Ovary (tissue), 9 donors: ENCODE results near the gene CMIP. TPM values are rescaled to one million over a fixed set of nuclear protein-coding genes. Genes with fewer than 3 reads are reported as not detected.
A peak's percentile ranks its signal among the peaks of the same experiment; 100 is the strongest.

Experiments used
- DNase-seq, 5 donors: peaks; one replicate each; pipeline ENCODE4 v3.0.0-alpha.2; 2019 to 2020
- H3K27ac ChIP-seq, 2 donors: fragments of 200-600 bp; one replicate each; pipeline versions ENCODE4 v1.5.1 to v1.8.0; 2019 to 2022
- H3K27me3 ChIP-seq: fragments of 200-600 bp; one replicate; pipeline ENCODE4 v1.8.0; 2022
- H3K36me3 ChIP-seq: fragments of 200-600 bp; sonication (generic); one replicate; pipeline ENCODE4 v1.5.1; 2019
- H3K4me1 ChIP-seq: one replicate; pipeline ENCODE4 v1.8.1; 2013; ENCODE audit warnings: mild to moderate bottlenecking, moderate library complexity; ENCODE audit not compliant: insufficient read depth
- H3K4me3 ChIP-seq: fragments of 200-600 bp; sonication (generic); one replicate; pipeline ENCODE4 v1.5.1; 2017
- H3K9me3 ChIP-seq, 2 donors: fragments of 200-600 bp in 1 of 2; sonication (generic) in 1 of 2; one replicate each; pipeline versions ENCODE4 v1.5.1 to v1.8.1; 2013 to 2019; ENCODE audit warnings: mild to moderate bottlenecking in 1 of 2, moderate library complexity in 1 of 2
- EP300 ChIP-seq: sonication (generic); formaldehyde crosslinking; IDR thresholded peaks from one replicate; pipeline ENCODE4 v1.6.1; 2017; ENCODE audit warnings: antibody characterized with exemption
- POLR2A ChIP-seq: fragments of 450-650 bp; IDR thresholded peaks from one replicate; pipeline ENCODE4 v1.6.1; 2017; ENCODE audit warnings: antibody characterized with exemption, mild to moderate bottlenecking, moderate library complexity
- WGBS, 3 donors: extraction: QIAGEN DNeasy Blood & Tissue Kit in 1 of 3; methylation state at CpG; one replicate each; pipeline versions ENCODE4 v1.1.5 to v1.1.7; 2013 to 2017; 5-methylcytosine and 5-hydroxymethylcytosine counted together
- intact Hi-C, 4 donors: fragments of 100-400 bp; cut with DNase I; formaldehyde crosslinking; loops; one replicate each; pipeline versions ENCODE4 v1.11.0 to v1.15.1; 2022 to 2023
- polyA plus RNA-seq, 2 donors: library from polyadenylated mRNA; stranded (reverse); fragments of 200-250 nt in 1 of 2; fragments of 350-450 nt in 1 of 2; fragmentation: Illumina TruSeq in 1 of 2; extraction: RNeasy Lipid Tissue Mini Kit (QIAGEN cat#74804) in 1 of 2; gene quantifications; one replicate each; pipeline ENCODE4 v1.2.3, GENCODE V29; 2013 to 2014
- total RNA-seq, 7 donors: library from RNA; depleted of rRNA in 2 of 7; stranded (reverse); fragments of >200 nt in 2 of 7; fragmentation: NEBNext Ultra II Directional in 3 of 7; extraction: Animal tissue kit (Norgen Biotek cat#: 25700) in 3 of 7; gene quantifications; one replicate each; pipeline versions ENCODE4 v1.1.0 to v1.2.4, GENCODE V29; 2016 to 2023
- TF ChIP-seq, protein P1 (sequence below), 3 donors: fragments of 450-650 bp in 2 of 3; fragments of 200-600 bp in 1 of 3; IDR thresholded peaks; one replicate each; pipeline versions ENCODE4 v1.5.1 to v1.8.0; 2016 to 2022; ENCODE audit warnings: antibody characterized with exemption in 3 of 3, mild to moderate bottlenecking in 1 of 3
- donor health status: DM: no; HTN: no; CAD: no; lungs with moderate emphysema.
- donor health status: DM: no; HTN: no; CAD: no.
- donor health status: Bipolar disorder and iron deficiency.
- donor health status: DM: yes; HTN: yes; CAD: no.
- donor health status: DM: no; HTN: no; CAD: no.
- donor health status: DM: yes; HTN: yes; CAD: no.

Gene CMIP
- total and polyA plus RNA-seq, 9 donors = 19.4 to 68.2 (median 38.7) TPM

DNA sequence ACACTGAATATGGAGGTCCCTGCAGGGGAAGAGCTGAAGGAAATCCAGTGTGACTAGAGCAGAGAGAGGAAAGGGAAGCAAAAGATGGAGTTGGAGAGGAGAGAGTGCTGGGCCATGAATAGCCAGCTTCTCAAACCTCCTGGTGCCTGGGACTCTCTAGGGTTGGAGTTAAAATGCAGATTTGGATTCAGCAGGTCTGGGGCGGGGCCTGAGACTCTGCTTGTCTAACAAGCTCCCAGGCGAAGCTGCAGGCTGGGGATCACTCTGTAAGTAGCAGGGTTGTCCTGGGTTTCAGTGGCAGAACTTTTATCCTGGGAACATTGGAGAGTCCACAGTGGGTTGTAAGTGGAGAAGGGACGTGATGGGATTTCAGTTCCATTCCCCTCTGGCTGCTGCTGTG lies 231.1 kb downstream of the CMIP start:
- TF ChIP-seq POLR2A = no peak
- TF ChIP-seq, protein P1, sequence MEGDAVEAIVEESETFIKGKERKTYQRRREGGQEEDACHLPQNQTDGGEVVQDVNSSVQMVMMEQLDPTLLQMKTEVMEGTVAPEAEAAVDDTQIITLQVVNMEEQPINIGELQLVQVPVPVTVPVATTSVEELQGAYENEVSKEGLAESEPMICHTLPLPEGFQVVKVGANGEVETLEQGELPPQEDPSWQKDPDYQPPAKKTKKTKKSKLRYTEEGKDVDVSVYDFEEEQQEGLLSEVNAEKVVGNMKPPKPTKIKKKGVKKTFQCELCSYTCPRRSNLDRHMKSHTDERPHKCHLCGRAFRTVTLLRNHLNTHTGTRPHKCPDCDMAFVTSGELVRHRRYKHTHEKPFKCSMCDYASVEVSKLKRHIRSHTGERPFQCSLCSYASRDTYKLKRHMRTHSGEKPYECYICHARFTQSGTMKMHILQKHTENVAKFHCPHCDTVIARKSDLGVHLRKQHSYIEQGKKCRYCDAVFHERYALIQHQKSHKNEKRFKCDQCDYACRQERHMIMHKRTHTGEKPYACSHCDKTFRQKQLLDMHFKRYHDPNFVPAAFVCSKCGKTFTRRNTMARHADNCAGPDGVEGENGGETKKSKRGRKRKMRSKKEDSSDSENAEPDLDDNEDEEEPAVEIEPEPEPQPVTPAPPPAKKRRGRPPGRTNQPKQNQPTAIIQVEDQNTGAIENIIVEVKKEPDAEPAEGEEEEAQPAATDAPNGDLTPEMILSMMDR (IDR thresholded peaks at IDR 0.05) = no peak
- no peak for TF ChIP-seq EP300
- Histone ChIP-seq H3K27me3 (no peaks in the 10 kb centered on the region), H3K4me1 (peaks cover 29% of the 10 kb centered on the region), H3K36me3 (no peaks in the 10 kb centered on the region), H3K27ac (peak overlapping the region; percentile 33 to 42), H3K4me3 (no peak overlapping the region), H3K9me3 (no peaks in the 10 kb centered on the region)
- WGBS, 3 donors = 31 to 52% (median 44%) methylated on average over 3 of the region's 3 CpGs
- intact Hi-C loops = no loop called here
- DNase-seq = no peak

DNA sequence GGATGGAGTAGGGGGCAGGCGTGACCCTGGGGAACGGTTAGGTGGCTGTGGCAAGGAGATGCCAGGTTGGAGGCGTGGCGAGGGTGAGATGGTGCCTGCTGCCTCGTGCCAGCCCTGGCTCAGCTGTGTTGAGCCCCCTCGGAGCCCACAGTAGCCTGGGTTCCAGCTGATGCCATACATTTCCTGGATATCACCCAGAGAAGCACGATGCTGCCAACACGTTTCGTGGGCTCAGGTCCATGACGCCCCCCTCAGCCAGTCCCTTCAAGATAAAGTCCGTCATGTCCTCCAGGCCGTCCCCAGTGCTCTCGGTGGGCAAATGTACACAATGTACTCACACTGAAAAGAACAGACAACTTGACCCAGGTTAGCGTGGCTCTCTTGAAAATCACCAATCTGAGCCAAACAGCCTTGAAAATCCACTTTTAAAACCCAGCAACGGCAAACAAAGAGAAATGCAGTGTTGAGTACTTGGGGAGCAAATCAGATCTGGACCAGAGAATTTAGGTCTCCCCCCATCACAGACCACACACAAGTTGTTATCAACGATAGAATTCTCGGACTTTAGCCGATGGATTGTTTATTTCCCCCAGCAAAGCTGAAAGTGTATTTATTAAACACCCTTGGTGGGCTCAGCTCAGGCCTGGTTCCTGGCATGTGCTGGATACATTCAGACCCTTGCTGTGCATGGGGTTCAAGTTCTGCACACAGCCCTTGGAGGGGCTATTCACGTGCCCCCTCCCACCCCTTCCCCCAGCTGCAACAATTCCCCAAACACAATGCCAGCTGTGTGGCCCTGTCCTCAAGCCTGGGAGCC lies 231.7 kb downstream of the CMIP start:
- Histone ChIP-seq H3K27me3 (no peaks in the 10 kb centered on the region), H3K9me3 (no peaks in the 10 kb centered on the region), H3K27ac (peak overlapping the region; percentile 33 to 42), H3K4me3 (no peak overlapping the region), H3K4me1 (peaks cover 32% of the 10 kb centered on the region), H3K36me3 (no peaks in the 10 kb centered on the region)
- intact Hi-C loops = no loop called here
- TF ChIP-seq POLR2A (no peak), EP300 (no peak)
- TF ChIP-seq, protein P1 (IDR thresholded peaks at IDR 0.05) = no peak
- WGBS, 3 donors = 15 to 37% (median 24%) methylated on average over 17 to 19 of the region's 19 CpGs
- DNase-seq = peak in 3 of 5 donors; percentile 48 to 81 (median 75)

GRCh38 chr16:81676883-81677737 lies 232.5 kb downstream of the CMIP start:
- Histone ChIP-seq H3K4me1 (peaks cover 32% of the 10 kb centered on the region), H3K27ac (peak overlapping the region in 1 of 2 donors; percentile 33), H3K9me3 (no peaks in the 10 kb centered on the region), H3K27me3 (no peaks in the 10 kb centered on the region), H3K36me3 (no peaks in the 10 kb centered on the region), H3K4me3 (no peak overlapping the region)
- intact Hi-C loops = no loop called here
- TF ChIP-seq EP300 (no peak), POLR2A (no peak)
- TF ChIP-seq, protein P1 (IDR thresholded peaks at IDR 0.05) = no peak
- 59 to 68% (median 63%) methylated on average over 15 of the region's 15 CpGs for WGBS, 3 donors
- DNase-seq = no peak

- no peaks in the 10 kb centered on the region for H3K36me3 ChIP-seq
- no peaks in the 10 kb centered on the region for H3K9me3 ChIP-seq
- no peaks in the 10 kb centered on the region for H3K27me3 ChIP-seq
- intact Hi-C loops = no loop called here
- H3K27ac ChIP-seq = no peak overlapping the region
- H3K4me3 ChIP-seq = no peak overlapping the region
- peak in 3 of 5 donors; percentile 33 to 68 (median 67) for DNase-seq
- WGBS, 3 donors = 40 to 73% (median 61%) methylated on average over 33 to 35 of the region's 35 CpGs
- TF ChIP-seq, protein P1 (IDR thresholded peaks at IDR 0.05) = no peak
- no peak for TF ChIP-seq POLR2A
- TF ChIP-seq EP300 = no peak
- H3K4me1 ChIP-seq = peaks cover 32% of the 10 kb centered on the region
Observed at GRCh38 chr16:81678326-81679095, 233.9 kb downstream of the CMIP start.
